Spleen (tissue), 11 donors: ENCODE data around the gene TMEM204. TPM values are rescaled to one million over a fixed set of nuclear protein-coding genes. Genes with fewer than 3 reads are reported as not detected.

Experiments
- DNase-seq: peaks from one replicate; pipeline ENCODE4 v3.0.0-alpha.2; 2020
- H3K27ac ChIP-seq, 8 donors: fragments of 200-600 bp; sonication (generic) in 7 of 8; 1 replicate in 4 of 8; 2 replicates in 4 of 8; pipeline versions ENCODE4 v1.5.0 to v1.8.0; 2016 to 2021; ENCODE audit warnings: inconsistent platforms in 4 of 8, mild to moderate bottlenecking in 4 of 8, moderate library complexity in 1 of 8
- H3K27me3 ChIP-seq, 7 donors: fragments of 200-600 bp; sonication (generic) in 6 of 7; replicated peaks in 1 of 7; 1 replicate in 4 of 7; 2 replicates in 3 of 7; pipeline versions ENCODE4 v1.5.0 to v1.8.0; 2016 to 2021; ENCODE audit warnings: inconsistent platforms in 3 of 7, mild to moderate bottlenecking in 1 of 7
- H3K36me3 ChIP-seq, 6 donors: fragments of 200-600 bp; sonication (generic) in 5 of 6; 1 replicate in 4 of 6; 2 replicates in 2 of 6; pipeline versions ENCODE4 v1.5.0 to v1.8.0; 2016 to 2021; ENCODE audit warnings: inconsistent platforms in 2 of 6
- H3K4me1 ChIP-seq, 6 donors: fragments of 200-600 bp; sonication (generic) in 5 of 6; 1 replicate in 3 of 6; 2 replicates in 3 of 6; pipeline versions ENCODE4 v1.5.0 to v1.8.0; 2016 to 2021; ENCODE audit warnings: inconsistent platforms in 3 of 6
- H3K4me3 ChIP-seq, 8 donors: fragments of 200-600 bp; sonication (generic) in 7 of 8; 1 replicate in 4 of 8; 2 replicates in 4 of 8; pipeline versions ENCODE4 v1.5.0 to v1.8.0; 2016 to 2021; ENCODE audit warnings: inconsistent platforms in 4 of 8, mild to moderate bottlenecking in 4 of 8, moderate library complexity in 2 of 8
- H3K9me3 ChIP-seq, 8 donors: fragments of 200-600 bp; sonication (generic) in 7 of 8; 1 replicate in 4 of 8; 2 replicates in 4 of 8; pipeline versions ENCODE4 v1.5.0 to v1.8.0; 2016 to 2021; ENCODE audit warnings: inconsistent platforms in 4 of 8
- POLR2A ChIP-seq, 3 donors: fragments of 450-650 bp; IDR thresholded peaks; one replicate each; pipeline ENCODE4 v1.5.1; 2017; ENCODE audit warnings: antibody characterized with exemption in 3 of 3, mild to moderate bottlenecking in 1 of 3
- POLR2AphosphoS5 ChIP-seq, 3 donors: sonication (generic); formaldehyde crosslinking; IDR thresholded peaks; one replicate each; pipeline ENCODE4 v1.5.1; 2017; ENCODE audit warnings: antibody characterized with exemption in 3 of 3
- WGBS, 5 donors: extraction: QIAGEN DNeasy Blood & Tissue Kit in 3 of 5; methylation state at CpG; one replicate each; pipeline versions ENCODE4 v1.1.5 to v1.1.7; 2013 to 2018; 5-methylcytosine and 5-hydroxymethylcytosine counted together
- intact Hi-C: fragments of 100-400 bp; cut with DNase I; formaldehyde crosslinking; loops from one replicate; pipeline ENCODE4 v1.15.0; 2023; ENCODE audit warnings: low total_unique reads
- polyA plus RNA-seq, 3 donors: library from polyadenylated mRNA; stranded (reverse); fragments of 200-250 nt; gene quantifications; one replicate each; pipeline ENCODE4 v1.2.1, GENCODE V29; 2013
- total RNA-seq, 7 donors: library from RNA; depleted of rRNA in 3 of 7; stranded (reverse); fragments of >200 nt in 3 of 7; fragmentation: NEBNext Ultra II Directional in 4 of 7; extraction: Animal tissue kit (Norgen Biotek cat#: 25700) in 4 of 7; gene quantifications; one replicate each; pipeline versions ENCODE4 v1.1.0 to v1.2.1, GENCODE V29; 2016 to 2021
- TF ChIP-seq, protein P1 (sequence below), 11 experiments: fragments of 200-600 bp in 7 of 11; fragments of 450-650 bp in 4 of 11; sonication (generic) in 4 of 11; IDR thresholded peaks in 8 of 11; conservative IDR thresholded peaks in 3 of 11; 1 replicate in 7 of 11; 2 replicates in 4 of 11; pipeline versions ENCODE4 v1.4.0 to v1.8.0; 2016 to 2021; ENCODE audit warnings: antibody characterized with exemption in 11 of 11, inconsistent platforms in 4 of 11, mild to moderate bottlenecking in 1 of 11
- donor health status: healthy with polysubstance abuse.
- donor health status: DM: no; HTN: no; CAD: no; lungs with moderate emphysema.
- donor health status: DM: no; HTN: no; CAD: no.
- donor health status: Bipolar disorder and iron deficiency.
- donor health status: healthy.
- donor health status: DM: no; HTN: no; CAD: no.
- donor health status: DM: yes; HTN: yes; CAD: no.

The TMEM204 gene
- total and polyA plus RNA-seq, 10 donors: 10.1 to 47.1 (median 23.1) TPM

DNA sequence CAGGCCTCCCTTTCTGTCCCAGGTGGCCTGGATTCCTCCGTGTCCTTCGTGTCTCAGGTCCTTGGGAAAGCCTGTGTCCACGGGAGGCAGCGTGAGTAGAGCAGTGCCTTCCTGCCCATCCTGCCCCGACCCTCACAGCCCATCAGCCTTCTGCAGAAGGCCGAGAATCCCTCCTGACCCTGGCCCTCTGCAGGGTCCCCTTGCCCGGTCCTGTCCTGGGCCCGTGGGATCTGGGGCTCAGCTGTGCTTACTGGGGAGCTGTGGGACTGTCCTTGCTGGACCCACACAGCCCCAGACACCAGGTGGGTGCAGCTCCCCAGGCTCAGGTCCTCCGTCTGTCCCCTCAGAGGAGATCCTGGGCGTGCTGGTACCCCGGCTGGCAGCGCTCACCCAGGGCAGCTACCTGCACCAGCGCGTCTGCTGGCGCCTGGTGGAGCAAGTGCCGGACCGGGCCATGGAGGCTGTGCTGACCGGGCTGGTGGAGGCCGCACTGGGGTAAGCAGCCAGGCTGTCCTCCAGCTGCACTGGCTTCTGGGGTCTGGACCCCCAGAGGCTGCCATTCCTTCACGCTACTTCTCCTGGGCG lies 36.4 kb upstream of the TMEM204 start:
- peaks cover 4 to 79% (median 73%) of the 10 kb centered on the region in 6 donors for H3K36me3 ChIP-seq
- peak in 1 of 3 donors; percentile 10 for TF ChIP-seq POLR2AphosphoS5 (IDR thresholded peaks at IDR 0.05)
- TF ChIP-seq POLR2A (IDR thresholded peaks at IDR 0.05): no peak
- H3K9me3 ChIP-seq: no peaks in the 10 kb centered on the region
- H3K27me3 ChIP-seq: no peaks in the 10 kb centered on the region
- peaks cover 15 to 39% (median 29%) of the 10 kb centered on the region in 6 donors for H3K4me1 ChIP-seq
- WGBS, 5 donors: 89 to 94% (median 92%) methylated on average over 9 to 21 of the region's 21 CpGs
- no peak overlapping the region for H3K27ac ChIP-seq
- intact Hi-C loops: no loop called here
- peak; percentile 72 for DNase-seq
- no peak overlapping the region for H3K4me3 ChIP-seq

DNA sequence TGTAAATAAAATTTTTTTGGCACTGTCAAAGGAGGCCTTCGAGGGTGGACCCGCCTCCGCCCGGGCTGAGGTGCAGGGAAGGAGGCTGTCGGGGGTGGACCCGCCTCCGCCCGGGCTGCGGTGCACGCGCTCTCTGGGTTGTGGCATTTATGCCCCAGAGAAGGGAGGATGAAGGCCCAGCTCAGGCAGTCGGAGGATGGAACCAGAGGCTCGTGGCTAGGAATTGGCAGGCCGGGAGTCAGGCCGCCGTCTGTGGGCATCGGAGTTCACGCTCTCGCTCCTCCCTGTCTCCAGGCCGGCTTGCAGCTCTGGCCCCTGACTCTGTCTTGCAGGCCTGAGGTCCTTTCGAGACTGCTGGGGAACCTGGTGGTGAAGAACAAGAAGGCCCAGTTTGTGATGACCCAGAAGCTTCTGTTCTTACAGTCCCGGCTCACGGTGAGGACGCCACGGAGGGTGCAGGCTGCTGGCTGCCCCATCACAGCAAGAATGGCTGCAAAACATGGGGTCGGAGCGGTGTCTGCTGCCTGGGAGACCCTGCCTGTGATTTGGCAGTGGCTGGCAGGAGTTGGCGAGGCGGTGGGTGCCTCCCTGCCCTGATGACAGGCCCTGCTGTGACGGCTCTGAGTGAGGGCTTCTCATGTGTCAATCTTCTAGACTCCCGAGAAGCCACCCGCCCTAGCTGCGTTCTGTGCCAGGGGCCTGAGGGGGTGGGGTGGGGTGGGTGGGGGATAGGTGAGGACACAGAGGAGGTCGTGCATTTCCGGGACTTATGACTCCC lies 34.4 kb upstream of the TMEM204 start:
- peaks cover 6 to 23% (median 15%) of the 10 kb centered on the region in 6 donors for H3K4me1 ChIP-seq
- H3K9me3 ChIP-seq: no peaks in the 10 kb centered on the region
- 94 to 97% (median 95%) methylated on average over 26 to 35 of the region's 35 CpGs for WGBS, 5 donors
- no peak for TF ChIP-seq POLR2AphosphoS5 (IDR thresholded peaks at IDR 0.05)
- TF ChIP-seq, protein P1, sequence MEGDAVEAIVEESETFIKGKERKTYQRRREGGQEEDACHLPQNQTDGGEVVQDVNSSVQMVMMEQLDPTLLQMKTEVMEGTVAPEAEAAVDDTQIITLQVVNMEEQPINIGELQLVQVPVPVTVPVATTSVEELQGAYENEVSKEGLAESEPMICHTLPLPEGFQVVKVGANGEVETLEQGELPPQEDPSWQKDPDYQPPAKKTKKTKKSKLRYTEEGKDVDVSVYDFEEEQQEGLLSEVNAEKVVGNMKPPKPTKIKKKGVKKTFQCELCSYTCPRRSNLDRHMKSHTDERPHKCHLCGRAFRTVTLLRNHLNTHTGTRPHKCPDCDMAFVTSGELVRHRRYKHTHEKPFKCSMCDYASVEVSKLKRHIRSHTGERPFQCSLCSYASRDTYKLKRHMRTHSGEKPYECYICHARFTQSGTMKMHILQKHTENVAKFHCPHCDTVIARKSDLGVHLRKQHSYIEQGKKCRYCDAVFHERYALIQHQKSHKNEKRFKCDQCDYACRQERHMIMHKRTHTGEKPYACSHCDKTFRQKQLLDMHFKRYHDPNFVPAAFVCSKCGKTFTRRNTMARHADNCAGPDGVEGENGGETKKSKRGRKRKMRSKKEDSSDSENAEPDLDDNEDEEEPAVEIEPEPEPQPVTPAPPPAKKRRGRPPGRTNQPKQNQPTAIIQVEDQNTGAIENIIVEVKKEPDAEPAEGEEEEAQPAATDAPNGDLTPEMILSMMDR (IDR thresholded peaks at IDR 0.05 in 8 of 11, conservative IDR thresholded peaks at IDR 0.05 in 3 of 11): no peak
- no peak for TF ChIP-seq POLR2A (IDR thresholded peaks at IDR 0.05)
- peak; percentile 56 for DNase-seq
- intact Hi-C loops: no loop called here
- H3K27me3 ChIP-seq: no peaks in the 10 kb centered on the region
- peaks cover 10 to 99% (median 93%) of the 10 kb centered on the region in 6 donors for H3K36me3 ChIP-seq
- H3K27ac ChIP-seq: no peak overlapping the region
- no peak overlapping the region for H3K4me3 ChIP-seq

DNA sequence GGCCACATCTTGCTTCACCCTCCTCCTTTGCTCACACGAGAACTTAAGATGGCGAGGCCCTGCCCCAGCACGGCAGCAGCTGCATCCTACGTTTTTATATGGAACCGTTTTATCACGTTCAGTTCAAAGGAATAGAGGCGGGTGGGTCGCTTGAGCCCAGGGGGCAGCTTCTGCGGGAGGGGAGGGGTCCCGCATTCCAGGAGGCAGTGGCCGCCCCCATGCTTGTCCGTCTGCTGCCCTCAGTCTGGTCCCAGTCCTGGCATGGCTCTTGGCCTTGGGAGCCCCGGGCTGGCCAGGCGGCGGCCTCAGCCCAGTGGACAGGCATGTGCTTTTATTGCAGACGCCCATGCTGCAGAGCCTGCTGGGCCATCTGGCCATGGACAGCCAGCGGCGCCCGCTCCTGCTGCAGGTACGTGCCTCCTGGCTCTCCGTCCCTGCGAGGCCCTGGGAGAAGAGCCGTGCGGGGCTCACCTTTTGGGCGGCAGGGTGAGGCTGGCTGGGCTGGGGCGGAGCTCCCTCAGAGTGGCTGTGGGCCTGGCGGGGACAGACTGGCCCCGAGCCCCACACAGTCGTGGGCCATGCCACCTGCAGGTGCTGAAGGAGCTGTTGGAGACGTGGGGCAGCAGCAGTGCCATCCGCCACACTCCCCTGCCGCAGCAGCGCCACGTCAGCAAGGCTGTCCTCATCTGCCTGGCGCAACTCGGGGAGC lies 33.6 kb upstream of the TMEM204 start:
- TF ChIP-seq POLR2AphosphoS5 (IDR thresholded peaks at IDR 0.05) (no peak), POLR2A (IDR thresholded peaks at IDR 0.05) (no peak)
- TF ChIP-seq, protein P1 (IDR thresholded peaks at IDR 0.05 in 8 of 11, conservative IDR thresholded peaks at IDR 0.05 in 3 of 11): no peak
- Histone ChIP-seq H3K4me3 (no peak overlapping the region), H3K9me3 (no peaks in the 10 kb centered on the region), H3K27me3 (no peaks in the 10 kb centered on the region), H3K4me1 (peaks cover 0 to 15% (median 7%) of the 10 kb centered on the region in 6 donors), H3K27ac (no peak overlapping the region), H3K36me3 (peaks cover 10 to 97% (median 90%) of the 10 kb centered on the region in 6 donors)
- 91 to 96% (median 95%) methylated on average over 20 to 36 of the region's 36 CpGs for WGBS, 5 donors
- intact Hi-C loops: no loop called here
- peak; percentile 72 for DNase-seq

DNA sequence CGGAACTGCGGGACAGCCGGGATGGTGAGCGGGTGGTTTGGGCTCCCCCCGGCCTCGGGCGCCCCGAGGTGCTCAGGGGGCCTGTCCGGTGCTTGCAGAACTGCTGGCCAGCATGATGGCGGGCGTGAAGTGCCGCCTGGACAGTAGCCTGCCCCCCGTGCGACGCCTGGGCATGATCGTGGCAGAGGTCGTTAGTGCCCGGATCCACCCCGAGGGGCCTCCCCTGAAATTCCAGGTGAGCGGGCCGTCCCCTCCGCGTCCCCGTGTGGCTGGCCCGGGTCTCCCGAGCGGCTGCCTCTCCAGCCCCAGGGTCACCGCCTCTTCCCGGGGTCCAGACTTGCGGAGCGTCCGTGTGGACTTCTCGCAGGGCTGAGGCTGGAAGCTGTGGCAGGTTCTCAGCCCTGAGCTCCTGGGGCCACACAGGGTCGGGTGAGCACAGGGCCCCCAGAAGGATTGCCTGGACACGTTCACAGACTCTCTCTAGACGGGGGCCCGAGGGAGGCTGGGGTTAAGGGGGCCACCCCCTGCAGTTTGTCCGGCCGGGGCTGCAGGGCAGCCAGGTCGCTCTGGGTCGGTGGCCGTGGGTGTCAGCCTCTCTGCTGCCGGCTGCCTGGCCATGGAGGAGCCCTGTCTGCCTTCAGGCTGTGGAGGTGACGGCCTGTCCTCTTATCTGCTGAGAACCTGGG lies 32.9 kb upstream of the TMEM204 start:
- Histone ChIP-seq H3K4me1 (peaks cover 0 to 8% (median under 1%) of the 10 kb centered on the region in 6 donors), H3K36me3 (peaks cover 10 to 97% (median 85%) of the 10 kb centered on the region in 6 donors), H3K4me3 (no peak overlapping the region), H3K9me3 (no peaks in the 10 kb centered on the region), H3K27me3 (no peaks in the 10 kb centered on the region), H3K27ac (no peak overlapping the region)
- TF ChIP-seq POLR2A (IDR thresholded peaks at IDR 0.05) (no peak), POLR2AphosphoS5 (IDR thresholded peaks at IDR 0.05) (no peak)
- TF ChIP-seq, protein P1 (IDR thresholded peaks at IDR 0.05 in 8 of 11, conservative IDR thresholded peaks at IDR 0.05 in 3 of 11): no peak
- WGBS, 5 donors: 96 to 97% (median 97%) methylated on average over 19 to 44 of the region's 44 CpGs
- peak; percentile 51 for DNase-seq
- intact Hi-C loops: no loop called here
